Gastrocnemius medialis (tissue), 4 donors: Measurements from ENCODE around the gene ALOX15.

ENCODE experiments used
- POLR2A ChIP-seq, 2 donors: fragments of 450-650 bp; IDR thresholded peaks; one replicate each; pipeline ENCODE4 v1.6.1; 2017; ENCODE audit warnings: antibody characterized with exemption in 2 of 2, mild to moderate bottlenecking in 2 of 2, moderate library complexity in 2 of 2
- TF ChIP-seq, protein P1 (sequence below), 5 experiments: fragments of 450-650 bp in 3 of 5; fragments of 200-600 bp in 2 of 5; sonication (generic) in 2 of 5; IDR thresholded peaks in 4 of 5; conservative IDR thresholded peaks in 1 of 5; 1 replicate in 4 of 5; 2 replicates in 1 of 5; pipeline ENCODE4 v1.5.1; 2016 to 2019; ENCODE audit warnings: antibody characterized with exemption in 5 of 5, mild to moderate bottlenecking in 3 of 5, moderate library complexity in 3 of 5

DNA sequence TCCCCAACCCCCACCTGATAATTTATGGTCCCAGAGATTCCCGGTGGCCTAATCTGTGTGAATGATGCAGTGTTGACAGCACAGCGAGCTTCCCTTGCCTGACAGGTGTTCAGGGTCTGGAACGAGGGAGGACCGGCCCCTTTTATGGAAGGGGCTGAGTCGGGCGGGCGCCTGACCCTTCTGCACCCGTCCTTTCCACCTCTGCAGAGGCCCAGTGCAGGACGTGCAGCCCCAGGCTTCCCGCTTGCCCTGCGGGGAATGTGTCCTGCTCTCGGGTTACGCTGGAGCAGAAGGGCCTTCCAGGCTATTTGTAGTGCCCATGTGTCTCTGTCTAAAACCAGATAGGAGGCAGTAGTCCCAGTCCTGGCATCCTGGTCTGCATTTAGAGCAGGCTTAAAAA is 40.9 kb downstream of the ALOX15 start:
- TF ChIP-seq, protein P1, sequence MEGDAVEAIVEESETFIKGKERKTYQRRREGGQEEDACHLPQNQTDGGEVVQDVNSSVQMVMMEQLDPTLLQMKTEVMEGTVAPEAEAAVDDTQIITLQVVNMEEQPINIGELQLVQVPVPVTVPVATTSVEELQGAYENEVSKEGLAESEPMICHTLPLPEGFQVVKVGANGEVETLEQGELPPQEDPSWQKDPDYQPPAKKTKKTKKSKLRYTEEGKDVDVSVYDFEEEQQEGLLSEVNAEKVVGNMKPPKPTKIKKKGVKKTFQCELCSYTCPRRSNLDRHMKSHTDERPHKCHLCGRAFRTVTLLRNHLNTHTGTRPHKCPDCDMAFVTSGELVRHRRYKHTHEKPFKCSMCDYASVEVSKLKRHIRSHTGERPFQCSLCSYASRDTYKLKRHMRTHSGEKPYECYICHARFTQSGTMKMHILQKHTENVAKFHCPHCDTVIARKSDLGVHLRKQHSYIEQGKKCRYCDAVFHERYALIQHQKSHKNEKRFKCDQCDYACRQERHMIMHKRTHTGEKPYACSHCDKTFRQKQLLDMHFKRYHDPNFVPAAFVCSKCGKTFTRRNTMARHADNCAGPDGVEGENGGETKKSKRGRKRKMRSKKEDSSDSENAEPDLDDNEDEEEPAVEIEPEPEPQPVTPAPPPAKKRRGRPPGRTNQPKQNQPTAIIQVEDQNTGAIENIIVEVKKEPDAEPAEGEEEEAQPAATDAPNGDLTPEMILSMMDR (IDR thresholded peaks at IDR 0.05 in 4 of 5, conservative IDR thresholded peaks at IDR 0.05 in 1 of 5), result peak in 2 of 5 experiments; percentile 25 to 33
- TF ChIP-seq POLR2A (IDR thresholded peaks at IDR 0.05), result peak; percentile 54 to 61
